NCI-H69 (cell line): ENCODE measurements around the gene CLN5.

Source experiments
- DNase-seq: peaks from one replicate; lab custom pipeline; 2025; lab: John Stamatoyannopoulos, UW

The CLN5 gene

GRCh38 chr13:77016888-77017623, 25.2 kb downstream of the CLN5 start:
- DNase-seq, result no peak

- DNase-seq, result no peak
Measured at GRCh38 chr13:77019756-77020155, 27.9 kb downstream of the CLN5 start.

GRCh38 chr13:77022341-77022740, 30.5 kb downstream of the CLN5 start:
- no peak for DNase-seq

GRCh38 chr13:77026255-77026860, 34.5 kb downstream of the CLN5 start:
- DNase-seq, result peak; percentile 87

GRCh38 chr13:77026861-77027621, 35.2 kb downstream of the CLN5 start, which contains the start of gene FBXL3:
FBXL3 (minus strand) TSS chr13:77027159; CDS start chr13:77021860, 5,299 bp downstream.
- peak; percentile 86 for DNase-seq

GRCh38 chr13:77028202-77028601, 36.3 kb downstream of the CLN5 start:
- DNase-seq, result peak; percentile 11

GRCh38 chr13:77029436-77029835, 37.6 kb downstream of the CLN5 start:
- DNase-seq, result no peak

GRCh38 chr13:77031656-77032243, 39.9 kb downstream of the CLN5 start:
- no peak for DNase-seq

- no peak for DNase-seq
Measured at GRCh38 chr13:77033717-77034302, 41.9 kb downstream of the CLN5 start.

GRCh38 chr13:77034881-77035280, 43.0 kb downstream of the CLN5 start:
- no peak for DNase-seq

GRCh38 chr13:77036279-77036678, 44.4 kb downstream of the CLN5 start:
- no peak for DNase-seq

GRCh38 chr13:77038907-77039480, 47.1 kb downstream of the CLN5 start:
- no peak for DNase-seq

- DNase-seq, result peak; percentile 2
Measured at GRCh38 chr13:77040076-77040475, 48.2 kb downstream of the CLN5 start.

GRCh38 chr13:77040835-77041234, 49.0 kb downstream of the CLN5 start:
- no peak for DNase-seq

GRCh38 chr13:77042566-77043177, 50.8 kb downstream of the CLN5 start:
- no peak for DNase-seq

- DNase-seq, result no peak
Measured at GRCh38 chr13:77047649-77048343, 55.9 kb downstream of the CLN5 start.

- DNase-seq, result no peak
Measured at GRCh38 chr13:77048681-77049080, 56.8 kb downstream of the CLN5 start.

- no peak for DNase-seq
Measured at GRCh38 chr13:77053192-77053591, 61.3 kb downstream of the CLN5 start.
